HCT116 (cell line): ENCODE data around the gene BPIFA1. TPM values are rescaled to one million over a fixed set of nuclear protein-coding genes. Genes with fewer than 3 reads are reported as not detected.

Source experiments
- ATAC-seq: fragments of 200-7000 bp; cut with Tn5 transposase; 2 replicates; pipeline ENCODE4 v1.9.1; 2020; ENCODE audit warnings: mild to moderate bottlenecking, moderate library complexity
- BruUV-seq: library from RNA; stranded (reverse); fragments of 400-500 nt; replicated peaks from 2 replicates; lab custom pipeline; 2021; lab: Mats Ljungman, UMichigan
- CTCF ChIA-PET: fragments of 300-600 bp; sonication (Branson Sonifier 250); formaldehyde crosslinking; loops from one replicate; lab custom pipeline; 2021; ENCODE audit warnings: antibody characterized with exemption; lab: Charles Lee
- POLR2A ChIA-PET: fragments of 300-600, 350-600 bp; sonication (Branson Sonifier 250); formaldehyde crosslinking; loops from one replicate; lab custom pipeline; 2021; ENCODE audit warnings: antibody characterized with exemption; lab: Charles Lee
- RAD21 ChIA-PET, 2 experiments: fragments of 300-600 bp; sonication (Branson Sonifier 250); formaldehyde crosslinking; loops; one replicate each; lab custom pipeline; 2023; ENCODE audit warnings: low total read pairs in 2 of 2; ENCODE audit not compliant: uncharacterized antibody in 2 of 2, unreplicated experiment in 2 of 2, low non-redundant PET in 1 of 2; lab: Charles Lee
- DNase-seq: peaks from one replicate; pipeline ENCODE4 v3.0.0-alpha.2; 2010; ENCODE audit warnings: low read depth, low spot score
- H2AFZ ChIP-seq: fragments of 200-600 bp; shearing (Covaris generic), sonication (generic); 2 replicates; pipeline ENCODE4 v1.6.1; 2017; ENCODE audit warnings: low read depth, mixed run types, mixed read lengths, antibody characterized with exemption, low read length; ENCODE audit not compliant: poor library complexity, severe bottlenecking
- H3K27ac ChIP-seq: 2 replicates; pipeline ENCODE4 v1.5.1; 2012; ENCODE audit warnings: low read depth, low read length
- H3K27me3 ChIP-seq: fragments of 200-600 bp; sonication (generic); 2 replicates; pipeline ENCODE4 v1.6.1; 2016; ENCODE audit warnings: mixed run types, low read length, mixed read lengths; ENCODE audit not compliant: insufficient read depth
- H3K36me3 ChIP-seq, 2 experiments: fragments of 200-500 bp in 1 of 2; fragments of 200-600 bp in 1 of 2; sonication (Bioruptor generic) in 1 of 2; sonication (generic) in 1 of 2; 2 replicates each; pipeline versions ENCODE4 v1.5.1 to v1.6.1; 2014 to 2016; ENCODE audit warnings: low read length in 2 of 2, inconsistent platforms in 1 of 2, mixed read lengths in 1 of 2, mixed run types in 1 of 2; ENCODE audit not compliant: insufficient read depth in 2 of 2, control insufficient read depth in 1 of 2
- H3K4me1 ChIP-seq, 2 experiments: fragments of 200-600 bp in 1 of 2; sonication (generic) in 1 of 2; 2 replicates each; pipeline versions ENCODE4 v1.5.1 to v1.6.1; 2012 to 2017; ENCODE audit warnings: low read length in 2 of 2, inconsistent platforms in 1 of 2, mild to moderate bottlenecking in 1 of 2, mixed read lengths in 1 of 2, mixed run types in 1 of 2, moderate library complexity in 1 of 2; ENCODE audit not compliant: insufficient read depth in 2 of 2, control insufficient read depth in 1 of 2
- H3K4me2 ChIP-seq: fragments of 200-600 bp; sonication (generic); 2 replicates; pipeline ENCODE4 v1.6.1; 2017; ENCODE audit warnings: mixed run types, low read length, mixed read lengths
- H3K4me3 ChIP-seq, 2 experiments: fragments of 200-600 bp in 1 of 2; sonication (generic) in 1 of 2; replicated peaks in 1 of 2; 2 replicates each; pipeline ENCODE4 v1.5.1; 2011 to 2016; ENCODE audit warnings: low read length in 2 of 2, control low read depth in 1 of 2, low read depth in 1 of 2, mild to moderate bottlenecking in 1 of 2, mixed read lengths in 1 of 2, mixed run types in 1 of 2
- H3K79me2 ChIP-seq: fragments of 200-600 bp; sonication (generic); 2 replicates; pipeline ENCODE4 v1.6.1; 2017; ENCODE audit warnings: mild to moderate bottlenecking, mixed run types, low read length, moderate library complexity, mixed read lengths; ENCODE audit not compliant: insufficient read depth
- H3K9ac ChIP-seq: fragments of 200-600 bp; sonication (generic); 2 replicates; pipeline ENCODE4 v1.6.1; 2016; ENCODE audit warnings: low read length, mixed read lengths
- H3K9me2 ChIP-seq: fragments of 200-600 bp; sonication (generic), shearing (Covaris generic); 2 replicates; pipeline ENCODE4 v1.6.1; 2017; ENCODE audit warnings: mixed run types, mild to moderate bottlenecking, moderate library complexity; ENCODE audit not compliant: insufficient read depth
- H3K9me3 ChIP-seq, 2 experiments: fragments of 200-500 bp in 1 of 2; fragments of 200-600 bp in 1 of 2; sonication (Bioruptor generic) in 1 of 2; sonication (generic) in 1 of 2; 2 replicates each; pipeline ENCODE4 v1.6.1; 2014 to 2017; ENCODE audit warnings: low read length in 2 of 2, mixed read lengths in 2 of 2, inconsistent platforms in 1 of 2, low read depth in 1 of 2, mild to moderate bottlenecking in 1 of 2, mixed run types in 1 of 2, moderate library complexity in 1 of 2; ENCODE audit not compliant: control insufficient read depth in 1 of 2, insufficient read depth in 1 of 2
- H4K20me1 ChIP-seq: fragments of 200-600 bp; sonication (generic), shearing (Covaris generic); 2 replicates; pipeline ENCODE4 v1.6.1; 2017; ENCODE audit warnings: mixed run types, mild to moderate bottlenecking, moderate library complexity; ENCODE audit not compliant: insufficient read depth
- CBX3 ChIP-seq: IDR thresholded peaks from 2 replicates; pipeline ENCODE4 v1.6.1; 2012; ENCODE audit warnings: low read depth
- ELF1 ChIP-seq: IDR thresholded peaks from 2 replicates; pipeline ENCODE4 v1.6.1; 2012; ENCODE audit warnings: low read depth, borderline replicate concordance
- EZH2 ChIP-seq: fragments of 200-600 bp; sonication (generic); IDR thresholded peaks from 2 replicates; pipeline ENCODE4 v1.6.1; 2017; ENCODE audit warnings: antibody characterized with exemption, mixed run types
- FOSL1 ChIP-seq: IDR thresholded peaks from 2 replicates; pipeline ENCODE4 v1.6.1; 2012; ENCODE audit warnings: low read depth
- JUND ChIP-seq: IDR thresholded peaks from 2 replicates; pipeline ENCODE4 v1.6.1; 2012
- POLR2AphosphoS5 ChIP-seq: IDR thresholded peaks from 2 replicates; pipeline ENCODE4 v1.6.1; 2011; ENCODE audit warnings: mild to moderate bottlenecking, low read depth, low read length, moderate library complexity
- RAD21 ChIP-seq: IDR thresholded peaks from 2 replicates; pipeline ENCODE4 v1.6.1; 2012; ENCODE audit warnings: low read depth, mild to moderate bottlenecking
- SIN3A ChIP-seq: IDR thresholded peaks from 2 replicates; pipeline ENCODE4 v1.6.1; 2012; ENCODE audit warnings: low read depth
- SP1 ChIP-seq: IDR thresholded peaks from 2 replicates; pipeline ENCODE4 v1.6.1; 2012; ENCODE audit warnings: low read depth
- TCF7L2 ChIP-seq: IDR thresholded peaks from 2 replicates; pipeline ENCODE4 v1.7.0; 2011; ENCODE audit warnings: borderline replicate concordance, inconsistent platforms; ENCODE audit not compliant: insufficient read depth, insufficient read length; ENCODE audit errors: extremely low read depth
- ZFX ChIP-seq: fragments of 450-650 bp; IDR thresholded peaks from 2 replicates; pipeline ENCODE4 v1.6.1; 2017
- ZNF274 ChIP-seq: fragments of 200-500 bp; sonication (Bioruptor generic); IDR thresholded peaks from 2 replicates; pipeline ENCODE4 v1.6.1; 2014; ENCODE audit warnings: mild to moderate bottlenecking, low read depth, low read length, inconsistent platforms
- intact Hi-C: fragments of 100-400 bp; cut with micrococcal nuclease; formaldehyde crosslinking; loops from 2 replicates; pipeline ENCODE4 v1.10.0; 2022
- total RNA-seq: library from RNA; stranded (reverse); gene quantifications from one replicate; pipeline ENCODE4 v1.2.1, GENCODE V29; 2021; ENCODE audit not compliant: unreplicated experiment
- TF ChIP-seq, protein P1 (sequence below): IDR thresholded peaks from 2 replicates; pipeline ENCODE4 v1.6.1; 2011; ENCODE audit warnings: mild to moderate bottlenecking, low read length, moderate library complexity; ENCODE audit not compliant: insufficient replicate concordance; ENCODE audit errors: extremely low read depth
- TF ChIP-seq, protein P2 (sequence below): IDR thresholded peaks from 2 replicates; pipeline ENCODE4 v1.6.1; 2012; ENCODE audit warnings: low read depth
- TF ChIP-seq, protein P3 (sequence below): IDR thresholded peaks from 2 replicates; pipeline ENCODE4 v1.6.1; 2012
- TF ChIP-seq, protein P4 (sequence below): IDR thresholded peaks from 2 replicates; pipeline ENCODE4 v1.6.1; 2012

BPIFA1 gene
- total RNA-seq, 1 experiment from 2014 or later: not detected

DNA sequence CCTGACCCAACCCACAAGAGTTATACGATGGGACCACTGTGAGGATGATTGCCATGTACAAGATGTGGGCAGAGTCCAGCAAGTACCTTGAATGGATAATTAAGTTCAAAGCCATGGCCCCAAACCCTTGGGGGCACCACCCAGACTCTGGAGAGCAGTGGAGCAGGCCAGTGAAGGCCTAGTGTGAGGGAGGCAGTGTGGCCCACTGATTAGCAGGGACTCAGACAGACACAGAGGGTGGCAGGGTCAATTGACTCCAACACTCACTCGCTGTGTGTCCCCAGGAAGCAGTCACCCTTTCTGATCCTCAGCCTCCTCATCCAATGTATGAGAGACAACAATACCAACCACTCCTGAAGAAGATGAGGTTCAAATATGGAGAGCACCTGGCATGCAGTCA lies 1.7 kb upstream of the BPIFA1 start (continued):
- TF ChIP-seq, protein P1, sequence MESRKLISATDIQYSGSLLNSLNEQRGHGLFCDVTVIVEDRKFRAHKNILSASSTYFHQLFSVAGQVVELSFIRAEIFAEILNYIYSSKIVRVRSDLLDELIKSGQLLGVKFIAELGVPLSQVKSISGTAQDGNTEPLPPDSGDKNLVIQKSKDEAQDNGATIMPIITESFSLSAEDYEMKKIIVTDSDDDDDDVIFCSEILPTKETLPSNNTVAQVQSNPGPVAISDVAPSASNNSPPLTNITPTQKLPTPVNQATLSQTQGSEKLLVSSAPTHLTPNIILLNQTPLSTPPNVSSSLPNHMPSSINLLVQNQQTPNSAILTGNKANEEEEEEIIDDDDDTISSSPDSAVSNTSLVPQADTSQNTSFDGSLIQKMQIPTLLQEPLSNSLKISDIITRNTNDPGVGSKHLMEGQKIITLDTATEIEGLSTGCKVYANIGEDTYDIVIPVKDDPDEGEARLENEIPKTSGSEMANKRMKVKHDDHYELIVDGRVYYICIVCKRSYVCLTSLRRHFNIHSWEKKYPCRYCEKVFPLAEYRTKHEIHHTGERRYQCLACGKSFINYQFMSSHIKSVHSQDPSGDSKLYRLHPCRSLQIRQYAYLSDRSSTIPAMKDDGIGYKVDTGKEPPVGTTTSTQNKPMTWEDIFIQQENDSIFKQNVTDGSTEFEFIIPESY: no peak

DNA sequence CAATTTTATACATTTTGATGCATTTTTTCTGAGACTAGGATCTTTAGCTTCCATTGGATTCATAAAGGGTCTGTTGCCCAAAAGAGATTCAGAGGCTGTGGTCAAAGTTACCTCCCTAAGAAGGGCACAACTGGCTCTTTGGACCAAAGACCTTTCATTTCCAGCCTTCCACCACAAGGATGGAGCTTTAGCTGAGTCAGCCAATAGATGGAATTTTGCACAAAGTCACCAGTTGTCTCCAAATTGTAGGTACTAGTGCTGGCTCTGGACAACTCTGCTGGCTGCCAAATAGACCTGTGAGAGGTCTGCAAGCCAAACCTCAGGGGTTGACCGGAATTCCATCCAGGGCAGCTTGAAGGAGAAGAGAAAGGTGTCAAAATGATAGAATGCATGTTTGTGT lies 555 bp downstream of the BPIFA1 start:
- H3K27ac ChIP-seq: no peak overlapping the region
- intact Hi-C loops: no loop called here
- H3K36me3 ChIP-seq: no peaks in the 10 kb centered on the region
- RAD21 ChIA-PET: no interaction called here
- H3K4me2 ChIP-seq: no peak overlapping the region
- H4K20me1 ChIP-seq: no peaks in the 10 kb centered on the region
- POLR2A ChIA-PET: no interaction called here
- no peaks in the 10 kb centered on the region for H3K9me2 ChIP-seq
- H3K4me3 ChIP-seq: no peak overlapping the region
- no peaks in the 10 kb centered on the region for H3K79me2 ChIP-seq
- H3K4me1 ChIP-seq: no peaks in the 10 kb centered on the region
- no peak overlapping the region for H3K9ac ChIP-seq
- ATAC-seq (no peak), DNase-seq (no peak)
- no peaks in the 10 kb centered on the region for H3K9me3 ChIP-seq
- no peak for TF ChIP-seq RAD21
- no peak for TF ChIP-seq EZH2
- TF ChIP-seq SP1: no peak
- TF ChIP-seq CBX3: no peak
- TF ChIP-seq, protein P2, sequence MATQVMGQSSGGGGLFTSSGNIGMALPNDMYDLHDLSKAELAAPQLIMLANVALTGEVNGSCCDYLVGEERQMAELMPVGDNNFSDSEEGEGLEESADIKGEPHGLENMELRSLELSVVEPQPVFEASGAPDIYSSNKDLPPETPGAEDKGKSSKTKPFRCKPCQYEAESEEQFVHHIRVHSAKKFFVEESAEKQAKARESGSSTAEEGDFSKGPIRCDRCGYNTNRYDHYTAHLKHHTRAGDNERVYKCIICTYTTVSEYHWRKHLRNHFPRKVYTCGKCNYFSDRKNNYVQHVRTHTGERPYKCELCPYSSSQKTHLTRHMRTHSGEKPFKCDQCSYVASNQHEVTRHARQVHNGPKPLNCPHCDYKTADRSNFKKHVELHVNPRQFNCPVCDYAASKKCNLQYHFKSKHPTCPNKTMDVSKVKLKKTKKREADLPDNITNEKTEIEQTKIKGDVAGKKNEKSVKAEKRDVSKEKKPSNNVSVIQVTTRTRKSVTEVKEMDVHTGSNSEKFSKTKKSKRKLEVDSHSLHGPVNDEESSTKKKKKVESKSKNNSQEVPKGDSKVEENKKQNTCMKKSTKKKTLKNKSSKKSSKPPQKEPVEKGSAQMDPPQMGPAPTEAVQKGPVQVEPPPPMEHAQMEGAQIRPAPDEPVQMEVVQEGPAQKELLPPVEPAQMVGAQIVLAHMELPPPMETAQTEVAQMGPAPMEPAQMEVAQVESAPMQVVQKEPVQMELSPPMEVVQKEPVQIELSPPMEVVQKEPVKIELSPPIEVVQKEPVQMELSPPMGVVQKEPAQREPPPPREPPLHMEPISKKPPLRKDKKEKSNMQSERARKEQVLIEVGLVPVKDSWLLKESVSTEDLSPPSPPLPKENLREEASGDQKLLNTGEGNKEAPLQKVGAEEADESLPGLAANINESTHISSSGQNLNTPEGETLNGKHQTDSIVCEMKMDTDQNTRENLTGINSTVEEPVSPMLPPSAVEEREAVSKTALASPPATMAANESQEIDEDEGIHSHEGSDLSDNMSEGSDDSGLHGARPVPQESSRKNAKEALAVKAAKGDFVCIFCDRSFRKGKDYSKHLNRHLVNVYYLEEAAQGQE: no peak
- no peak for TF ChIP-seq SIN3A
- TF ChIP-seq, protein P3, sequence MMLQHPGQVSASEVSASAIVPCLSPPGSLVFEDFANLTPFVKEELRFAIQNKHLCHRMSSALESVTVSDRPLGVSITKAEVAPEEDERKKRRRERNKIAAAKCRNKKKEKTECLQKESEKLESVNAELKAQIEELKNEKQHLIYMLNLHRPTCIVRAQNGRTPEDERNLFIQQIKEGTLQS: no peak
- no peak for TF ChIP-seq TCF7L2
- no peak for TF ChIP-seq ELF1
- TF ChIP-seq ZFX: no peak
- no peak for TF ChIP-seq POLR2AphosphoS5
- TF ChIP-seq FOSL1: no peak
- TF ChIP-seq JUND: no peak
- no peak for TF ChIP-seq ZNF274
- TF ChIP-seq, protein P4, sequence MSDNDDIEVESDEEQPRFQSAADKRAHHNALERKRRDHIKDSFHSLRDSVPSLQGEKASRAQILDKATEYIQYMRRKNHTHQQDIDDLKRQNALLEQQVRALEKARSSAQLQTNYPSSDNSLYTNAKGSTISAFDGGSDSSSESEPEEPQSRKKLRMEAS: no peak
- H3K27me3 ChIP-seq: peaks cover 54% of the 10 kb centered on the region
- H2AFZ ChIP-seq: no peak overlapping the region
- CTCF ChIA-PET: no interaction called here
- BruUV-seq: no TSS peak
